Measurements from ENCODE around the gene TRIM37. TPM values are rescaled to one million over a fixed set of nuclear protein-coding genes. Genes with fewer than 3 reads are reported as not detected.

TRIM37 gene
- total and polyA plus RNA-seq, 2 of the 8 experiments (the other 6 are each of a cell fraction or from before 2014, with no cell fraction given): 38.2 to 57.0 TPM

GRCh38 chr17:59008737-59009136 is 97.9 kb downstream of the TRIM37 start (continued):
- no peak for TF ChIP-seq TEAD4 (IDR thresholded peaks at IDR 0.05; ENCODE audit: low read depth, low read length)
- TF ChIP-seq E2F6 (IDR thresholded peaks at IDR 0.05): no peak
- TF ChIP-seq ATF2 (IDR thresholded peaks at IDR 0.05; ENCODE audit: low read length): no peak

Measured in H1 (cell line).